HT1080 (cell line): ENCODE data around the gene CHKA. TPM values are rescaled to one million over a fixed set of nuclear protein-coding genes. Genes with fewer than 3 reads are reported as not detected.

Experiments
- DNase-seq: peaks from one replicate; pipeline ENCODE4 v3.0.0-alpha.2; 2015; ENCODE audit warnings: low read depth
- total RNA-seq: library from RNA; depleted of rRNA; stranded (reverse); fragments of >200 nt; shearing (Covaris generic); gene quantifications from 2 replicates; pipeline ENCODE4 v1.2.3, GENCODE V29; 2014

Gene CHKA
- total RNA-seq, 1 experiment from 2014 or later = 17.4 TPM

DNA sequence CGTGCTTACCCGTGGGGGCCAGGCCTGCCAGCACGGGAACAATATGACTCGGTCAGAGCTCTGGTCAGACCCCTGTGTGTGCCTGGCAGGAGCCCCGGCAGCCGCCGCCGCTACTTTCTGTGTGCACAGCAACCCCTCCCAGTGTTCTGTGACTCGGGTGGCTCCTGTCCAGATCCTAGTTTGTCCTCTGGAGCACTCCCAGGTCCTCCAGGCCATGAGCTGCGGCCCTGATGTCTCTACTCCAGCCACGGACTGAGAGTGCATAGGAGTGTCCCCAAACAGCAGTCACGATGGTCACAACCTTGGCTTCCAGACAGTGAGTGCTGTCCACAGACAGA is 87.5 kb downstream of the CHKA start:
- no peak for DNase-seq

DNA sequence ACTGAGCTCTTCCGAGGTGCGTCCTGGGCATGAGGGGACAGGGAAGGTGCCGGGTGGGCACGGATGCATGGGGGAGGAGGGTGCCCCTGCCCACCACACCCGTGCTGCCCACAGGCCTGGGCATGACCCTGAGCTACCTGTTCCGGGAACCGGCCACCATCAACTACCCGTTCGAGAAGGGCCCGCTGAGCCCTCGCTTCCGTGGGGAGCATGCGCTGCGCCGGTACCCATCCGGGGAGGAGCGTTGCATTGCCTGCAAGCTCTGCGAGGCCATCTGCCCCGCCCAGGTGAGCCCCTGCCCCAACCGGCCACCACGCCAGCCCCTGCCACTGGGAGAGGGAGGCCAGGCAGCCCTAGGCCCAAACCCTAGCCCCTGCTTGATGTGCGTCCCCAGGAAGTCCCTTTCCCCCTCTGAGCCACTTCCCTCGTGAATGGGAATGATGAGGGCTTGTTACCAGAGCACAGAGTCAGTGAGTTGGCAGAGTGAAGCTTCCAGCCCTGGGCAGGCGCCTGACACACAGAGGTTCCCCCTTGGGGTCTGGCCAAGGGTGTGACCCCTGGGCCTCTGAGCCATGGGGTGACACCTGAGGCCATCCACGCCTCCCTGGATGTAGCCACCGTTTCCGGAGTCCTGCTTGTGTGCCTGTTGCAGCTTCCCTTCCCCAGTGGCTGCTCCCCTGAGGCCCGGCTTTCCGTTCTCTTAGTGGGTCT is 88.0 kb downstream of the CHKA start:
- DNase-seq = no peak

DNA sequence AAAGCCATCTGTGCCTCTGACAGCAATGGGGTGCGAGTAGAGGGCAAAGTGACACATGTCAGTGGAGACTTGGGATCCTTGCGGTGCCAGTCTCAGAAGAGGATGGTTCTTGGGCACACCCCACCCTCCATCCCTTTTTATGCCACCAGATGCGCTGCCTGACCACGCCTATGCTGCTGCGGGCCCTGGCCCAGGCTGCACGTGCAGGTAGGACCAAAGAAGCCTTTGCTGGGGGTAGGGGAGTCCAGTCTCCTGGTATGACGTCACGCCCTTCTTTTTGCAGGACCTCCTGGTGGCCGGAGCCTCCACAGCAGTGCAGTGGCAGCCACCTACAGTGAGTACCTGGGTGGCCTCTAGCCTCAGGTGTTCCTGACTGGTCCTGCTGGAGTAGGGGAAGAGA is 89.2 kb downstream of the CHKA start:
- no peak for DNase-seq

DNA sequence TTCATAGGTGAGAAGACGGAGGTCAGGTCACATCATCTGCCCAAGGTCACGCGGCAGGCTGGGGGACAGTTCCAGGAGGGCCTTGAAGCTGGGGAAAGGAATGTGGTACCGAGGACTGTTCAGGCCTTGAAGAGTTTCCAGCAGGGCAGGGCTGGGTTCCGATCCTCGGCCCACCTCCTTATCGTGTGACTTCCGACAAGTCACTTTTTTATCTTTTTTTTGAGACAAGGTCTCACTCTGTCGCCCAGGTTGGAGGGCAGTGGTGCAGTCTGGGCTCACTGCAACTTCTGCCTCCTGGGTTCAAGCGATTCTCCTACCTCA is 90.1 kb downstream of the CHKA start:
- DNase-seq = no peak

DNA sequence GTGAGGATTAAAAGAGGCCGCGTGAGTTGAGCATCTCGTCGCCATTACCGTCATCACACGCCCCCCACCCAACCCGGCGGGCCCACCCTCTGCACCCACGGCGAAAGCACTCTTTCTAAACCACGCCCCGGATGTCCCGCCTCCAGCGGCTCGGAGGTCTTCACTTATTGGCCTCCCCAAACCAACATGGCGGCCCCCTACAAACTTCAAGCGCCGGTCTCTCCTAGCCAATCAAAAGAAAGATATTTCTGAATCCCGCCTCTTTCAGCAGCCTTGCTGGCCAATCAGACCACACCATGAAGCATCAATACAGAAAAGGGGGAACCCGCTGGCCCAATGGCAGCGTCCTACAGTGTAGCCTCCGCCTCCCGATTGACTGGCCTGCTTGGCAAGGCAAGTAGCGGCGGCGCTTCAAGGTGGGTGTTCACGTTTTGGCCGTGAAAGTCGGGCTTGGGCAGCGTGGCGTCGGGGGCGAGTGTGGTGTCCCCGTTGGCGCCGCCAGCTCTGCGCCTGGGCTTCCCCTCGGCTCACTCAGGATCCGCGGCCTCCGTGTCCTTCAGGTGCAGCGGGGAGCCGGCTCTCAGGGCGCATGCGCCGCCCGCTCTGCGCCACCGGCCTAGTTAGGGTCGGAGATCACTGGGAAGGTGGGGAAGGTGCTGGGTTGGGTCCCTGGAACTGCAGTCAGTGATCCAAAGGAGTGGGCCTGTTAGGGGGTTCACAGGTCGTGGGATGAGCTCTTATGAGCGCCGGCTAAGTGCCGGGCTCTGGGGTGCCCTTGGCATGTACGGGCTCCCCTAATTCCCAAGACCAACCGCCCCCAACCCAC is 90.7 kb downstream of the CHKA start, which contains the start of gene NDUFS8:
NDUFS8 (plus strand) TSS at position 364 of the 826 bp plus-strand sequence. CDS start 1,471 bp downstream, outside the sequence.
- peak; percentile 99 for DNase-seq

DNA sequence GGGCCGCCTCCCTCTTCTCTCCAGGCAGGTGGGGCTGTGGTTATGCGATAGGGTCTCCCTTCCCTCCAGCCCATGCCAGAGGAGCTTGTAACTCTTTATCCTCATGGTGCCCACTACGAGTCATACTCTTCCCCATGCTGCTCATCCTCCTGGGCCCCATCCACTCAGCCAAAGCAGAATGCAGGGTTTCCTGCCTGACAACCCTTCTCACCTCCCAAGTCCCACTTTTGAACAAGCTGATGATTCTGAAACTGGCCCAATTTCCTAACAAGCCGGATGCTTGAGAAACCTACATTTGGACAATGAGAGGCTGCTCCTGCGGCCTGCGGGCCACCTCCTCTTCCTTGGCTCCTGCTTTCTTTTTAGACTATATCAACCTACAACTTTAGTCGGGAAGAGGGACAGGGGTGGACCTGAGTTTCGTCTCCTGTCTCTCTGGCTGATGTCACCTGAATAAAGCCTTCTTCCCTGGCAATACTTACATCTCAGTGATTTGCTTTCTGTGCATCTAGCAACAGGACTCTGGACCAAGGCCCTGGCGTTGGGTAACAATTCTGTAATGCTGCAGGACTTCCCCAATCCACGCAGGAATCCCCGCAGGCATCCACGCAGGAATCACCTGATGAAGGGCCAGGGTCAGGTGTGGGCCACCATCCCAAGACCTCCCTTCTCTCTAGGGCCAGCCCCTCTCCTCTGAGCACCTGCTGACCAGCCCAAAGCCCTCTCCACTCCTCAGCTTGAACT is 92.2 kb downstream of the CHKA start:
- DNase-seq = peak; percentile 73

DNA sequence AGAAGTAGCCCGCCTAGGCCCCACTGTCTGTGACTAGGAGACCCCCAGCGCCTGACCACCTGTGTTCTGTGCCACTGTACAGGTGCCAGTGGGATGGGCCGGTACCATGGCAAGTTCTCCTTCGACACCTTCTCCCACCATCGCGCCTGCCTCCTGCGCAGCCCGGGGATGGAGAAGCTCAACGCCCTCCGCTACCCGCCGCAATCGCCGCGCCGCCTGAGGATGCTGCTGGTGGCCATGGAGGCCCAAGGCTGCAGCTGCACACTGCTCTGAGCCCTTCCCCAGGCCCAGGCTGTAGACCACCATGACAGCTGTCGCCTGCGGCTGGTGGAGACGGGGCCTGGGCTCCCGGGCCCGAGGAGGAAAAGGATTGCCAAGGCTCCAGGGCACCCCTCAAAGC is 93.5 kb downstream of the CHKA start:
- DNase-seq = no peak

DNA sequence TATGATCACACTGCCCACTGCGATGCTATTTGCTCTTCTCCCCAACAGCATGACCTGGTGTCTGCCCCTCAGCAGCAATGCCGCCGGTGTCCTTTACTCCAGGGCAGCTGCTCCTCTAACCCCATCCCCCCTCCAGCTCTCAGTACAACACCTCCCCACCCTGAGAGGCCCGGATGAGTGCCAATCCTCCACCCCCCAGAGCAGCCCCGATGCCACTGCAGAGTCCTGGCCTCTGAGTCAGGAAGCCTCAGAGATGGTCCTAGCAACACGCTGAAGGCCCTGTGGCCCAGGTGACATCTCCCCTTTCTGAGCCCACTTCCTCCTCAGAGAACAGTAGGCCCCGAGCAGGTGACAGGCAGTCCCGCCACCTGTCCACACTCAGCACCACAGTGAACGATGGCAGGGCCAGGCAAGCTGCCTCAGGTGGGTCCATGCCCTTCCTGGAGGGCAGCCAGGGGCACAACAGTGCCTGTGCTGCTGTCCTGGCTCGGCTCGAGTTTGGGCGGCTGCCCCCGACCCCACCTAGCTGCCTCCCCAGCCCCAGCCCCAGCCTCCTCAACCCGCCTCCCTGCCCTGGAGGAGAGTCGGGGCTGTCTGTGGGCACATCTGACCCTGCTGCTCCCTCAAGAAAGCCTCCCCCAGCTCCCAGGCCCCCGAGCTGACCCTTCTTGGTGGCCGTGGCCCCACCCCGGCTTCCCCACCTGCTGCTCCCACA is 94.6 kb downstream of the CHKA start:
- no peak for DNase-seq

DNA sequence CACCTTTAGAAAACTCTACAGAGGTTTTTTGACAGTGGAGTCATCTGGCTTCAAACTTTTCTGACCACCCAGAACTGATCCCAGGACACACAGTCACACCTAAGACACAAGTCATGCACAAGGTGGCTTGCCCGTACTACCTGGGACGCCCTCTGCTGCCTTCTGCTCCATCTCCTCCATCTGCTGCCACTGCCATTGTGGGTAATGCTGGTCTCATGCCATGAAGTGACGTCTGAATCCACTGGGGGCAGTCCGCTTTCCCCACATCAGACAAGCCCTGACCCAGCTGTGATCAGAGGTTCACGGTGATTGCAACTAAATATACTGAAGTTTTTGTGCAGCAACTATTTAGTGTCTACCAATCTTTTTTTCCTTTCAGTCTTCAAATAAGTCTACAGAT is 96.1 kb downstream of the CHKA start:
- DNase-seq = no peak

DNA sequence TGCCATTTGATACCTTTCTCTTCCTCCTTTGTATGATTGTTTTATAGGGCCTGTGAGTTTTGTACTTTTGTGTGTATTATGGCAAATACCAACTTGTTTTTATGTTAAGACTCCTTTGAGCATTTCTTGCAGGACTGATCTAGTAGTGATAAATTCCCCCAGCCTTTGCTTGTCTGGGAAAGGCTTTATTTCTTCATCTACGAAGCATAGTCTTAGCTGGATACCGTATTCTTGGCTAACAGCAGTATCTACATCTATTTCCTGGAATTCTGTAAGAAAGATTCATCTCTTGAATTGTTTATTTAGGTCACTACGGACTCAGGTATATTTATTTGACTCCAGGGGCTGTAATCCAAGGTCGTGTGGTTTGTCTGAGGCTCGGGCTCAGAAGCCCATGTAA is 96.7 kb downstream of the CHKA start:
- DNase-seq = no peak

DNA sequence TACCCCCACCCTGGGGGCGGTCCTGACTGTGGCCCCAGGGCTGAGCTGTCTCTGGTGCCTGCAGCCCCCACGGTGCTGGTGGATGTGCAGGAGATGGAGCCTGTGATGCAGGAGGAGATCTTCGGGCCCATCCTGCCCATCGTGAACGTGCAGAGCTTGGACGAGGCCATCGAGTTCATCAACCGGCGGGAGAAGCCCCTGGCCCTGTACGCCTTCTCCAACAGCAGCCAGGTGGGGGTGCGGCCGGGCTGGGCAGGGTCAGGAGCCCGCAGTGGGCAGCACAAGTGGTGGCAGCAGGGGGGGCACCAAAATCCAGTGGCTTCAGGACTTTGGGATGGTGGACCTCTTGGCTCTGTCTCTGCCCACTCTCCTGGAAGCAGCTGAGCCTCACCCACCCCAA is 98.7 kb downstream of the CHKA start:
- no peak for DNase-seq

DNA sequence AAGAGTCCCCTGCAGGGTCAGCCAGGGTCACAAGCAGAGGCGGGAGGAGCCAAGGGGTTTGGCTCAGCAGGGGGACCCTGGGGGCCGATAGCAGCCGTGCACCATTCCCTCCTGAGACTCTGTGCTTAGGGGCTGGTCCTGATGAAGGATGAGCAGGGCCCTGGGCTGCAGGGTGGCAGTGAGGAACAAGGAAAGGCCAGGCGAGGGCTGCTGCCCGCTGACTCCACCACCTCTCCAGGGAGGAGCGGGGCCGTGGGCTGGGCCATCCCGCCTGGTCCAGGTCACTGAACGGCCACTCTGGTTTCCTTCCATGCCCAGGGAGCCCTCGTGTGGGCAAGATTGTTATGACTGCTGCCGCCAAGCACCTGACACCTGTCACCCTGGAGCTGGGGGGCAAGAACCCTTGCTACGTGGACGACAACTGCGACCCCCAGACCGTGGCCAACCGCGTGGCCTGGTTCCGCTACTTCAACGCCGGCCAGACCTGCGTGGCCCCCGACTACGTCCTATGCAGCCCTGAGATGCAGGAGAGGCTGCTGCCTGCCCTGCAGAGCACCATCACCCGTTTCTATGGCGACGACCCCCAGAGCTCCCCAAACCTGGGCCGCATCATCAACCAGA is 99.9 kb downstream of the CHKA start:
- peak; percentile 32 for DNase-seq

DNA sequence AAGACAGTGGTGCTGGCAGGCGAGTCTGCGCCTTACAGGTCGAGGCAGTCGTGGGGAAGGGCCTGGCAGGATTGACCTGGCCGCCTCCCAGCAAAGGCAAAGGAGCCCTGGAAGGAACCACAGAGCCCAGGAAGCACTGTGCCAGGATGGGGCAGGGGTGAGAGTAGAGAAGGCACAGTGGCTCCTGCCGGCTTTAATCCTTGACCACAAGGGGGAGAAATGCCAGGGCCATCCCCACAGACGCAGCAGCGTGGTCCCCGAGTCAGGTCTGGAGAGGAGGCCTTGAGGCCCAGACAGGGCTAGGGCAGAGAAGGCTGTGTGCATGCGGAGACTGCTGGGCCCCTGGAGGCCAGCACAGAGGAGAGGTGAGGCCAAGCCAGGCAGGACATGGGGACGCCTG is 100.6 kb downstream of the CHKA start:
- DNase-seq = peak; percentile 52

DNA sequence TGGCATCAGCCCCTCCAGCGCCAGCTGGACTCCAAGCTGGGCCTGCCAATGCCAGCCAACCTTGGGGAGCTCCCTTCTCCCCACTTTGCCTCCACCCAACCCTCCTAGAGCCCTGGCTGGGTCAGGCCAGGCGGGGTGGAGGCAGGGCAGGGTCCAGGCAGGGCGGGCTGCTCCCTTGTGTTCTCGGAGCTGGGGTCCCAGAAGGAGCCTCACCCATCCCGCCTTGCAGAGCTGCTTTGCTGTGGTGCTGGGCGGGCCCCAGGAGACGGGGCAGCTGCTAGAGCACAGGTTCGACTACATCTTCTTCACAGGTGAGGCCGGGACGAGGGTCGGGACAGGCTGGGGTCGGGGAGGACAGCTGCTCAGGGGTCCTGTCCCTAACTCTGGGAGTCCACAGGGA is 101.7 kb downstream of the CHKA start:
- DNase-seq = no peak

DNA sequence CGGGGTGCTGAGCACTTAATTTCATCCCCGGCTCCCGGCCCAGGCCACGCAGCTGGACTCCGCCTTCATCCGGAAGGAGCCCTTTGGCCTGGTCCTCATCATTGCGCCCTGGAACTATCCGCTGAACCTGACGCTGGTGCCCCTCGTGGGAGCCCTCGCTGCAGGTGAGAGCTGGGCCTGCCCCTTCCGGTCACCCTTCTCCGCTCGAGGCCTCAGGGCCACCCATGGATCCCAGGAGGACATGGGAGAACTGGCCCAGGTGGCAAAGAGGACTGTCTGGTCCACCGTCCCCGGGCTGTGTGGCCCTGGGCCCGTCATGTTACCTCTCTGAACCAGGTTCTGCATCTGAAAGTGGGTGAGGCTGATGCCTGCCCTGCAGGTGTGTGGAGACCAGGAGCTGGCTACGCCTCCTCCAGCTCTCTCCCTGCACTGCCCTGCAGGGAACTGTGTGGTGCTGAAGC is 102.4 kb downstream of the CHKA start:
- no peak for DNase-seq

DNA sequence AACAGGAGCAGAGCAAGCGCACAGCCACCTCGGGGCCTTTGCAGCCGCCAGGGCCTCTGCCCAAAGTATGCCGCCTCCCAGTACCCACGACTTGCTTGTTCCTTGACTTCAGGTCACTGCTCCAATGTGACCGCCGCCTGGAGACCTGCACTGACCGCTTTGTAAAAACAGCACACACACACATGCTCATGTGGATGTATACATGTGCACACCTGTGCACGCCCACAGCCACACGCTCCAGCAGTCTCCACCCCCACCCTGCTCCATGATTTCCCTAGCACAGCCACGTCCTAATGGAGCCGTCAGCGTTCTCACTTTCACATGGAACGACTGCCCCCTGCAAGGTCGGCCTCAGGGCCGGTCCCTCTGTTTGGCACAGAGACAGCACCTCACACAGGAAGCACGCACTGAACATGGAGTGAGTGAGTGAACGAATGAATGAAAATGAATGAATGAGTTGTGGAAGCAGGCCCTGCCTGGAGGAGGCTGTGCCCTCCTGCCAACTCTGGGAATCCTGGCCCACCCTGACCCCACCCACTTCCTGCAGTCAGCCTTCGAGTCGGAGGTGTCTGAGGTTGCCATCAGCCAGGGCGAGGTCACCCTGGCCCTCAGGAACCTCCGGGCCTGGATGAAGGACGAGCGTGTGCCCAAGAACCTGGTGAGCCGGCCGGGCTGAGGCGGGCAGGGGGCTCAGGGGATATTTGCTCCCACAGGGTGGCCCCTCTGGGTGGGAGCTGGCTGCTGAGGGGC is 103.0 kb downstream of the CHKA start:
- no peak for DNase-seq

DNA sequence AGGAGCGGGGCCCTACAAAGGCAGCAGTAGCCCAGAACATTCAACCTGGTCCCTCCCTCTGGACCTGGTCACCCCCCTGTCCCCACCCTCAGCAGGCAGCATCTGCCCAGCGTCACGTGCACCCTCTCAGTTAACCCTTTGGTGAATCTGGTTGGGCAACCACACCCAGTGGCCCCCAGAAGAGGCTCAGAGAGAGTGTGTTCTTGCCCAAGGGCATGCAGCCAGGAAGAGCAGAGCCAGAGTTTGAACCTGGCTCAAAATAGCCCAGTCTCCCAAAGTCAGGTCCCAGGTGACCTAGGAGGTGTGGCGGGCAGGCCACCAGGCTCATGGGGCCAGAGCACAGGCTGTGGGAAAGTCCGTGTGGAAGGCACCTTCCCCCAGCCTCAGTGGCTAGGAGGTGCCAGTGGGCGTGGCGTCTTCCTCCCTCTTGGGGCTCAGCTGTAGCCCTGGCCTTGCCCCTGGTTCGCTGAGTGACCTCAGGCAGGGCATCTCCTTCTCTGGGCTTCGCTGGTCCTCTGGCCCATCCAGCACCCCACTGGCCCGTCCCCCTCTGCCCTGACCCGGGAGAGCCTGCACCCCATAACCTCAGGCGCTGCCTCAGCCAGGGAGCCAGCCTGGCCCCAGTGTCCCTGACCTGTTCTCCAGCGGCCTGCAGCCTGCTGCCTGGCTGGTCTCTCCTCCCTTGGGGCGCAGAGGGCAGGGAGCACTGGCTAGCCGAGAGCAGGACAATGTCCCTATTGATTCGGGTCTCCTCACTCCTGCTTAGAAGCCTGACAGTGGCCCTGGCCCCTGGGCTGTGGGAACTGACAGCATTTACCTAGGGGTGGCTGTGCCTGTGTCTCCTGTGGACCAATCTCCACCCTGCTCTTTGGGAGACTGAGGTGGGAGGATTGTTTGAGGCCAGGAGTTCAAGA is 104.0 kb downstream of the CHKA start:
- DNase-seq = no peak

DNA sequence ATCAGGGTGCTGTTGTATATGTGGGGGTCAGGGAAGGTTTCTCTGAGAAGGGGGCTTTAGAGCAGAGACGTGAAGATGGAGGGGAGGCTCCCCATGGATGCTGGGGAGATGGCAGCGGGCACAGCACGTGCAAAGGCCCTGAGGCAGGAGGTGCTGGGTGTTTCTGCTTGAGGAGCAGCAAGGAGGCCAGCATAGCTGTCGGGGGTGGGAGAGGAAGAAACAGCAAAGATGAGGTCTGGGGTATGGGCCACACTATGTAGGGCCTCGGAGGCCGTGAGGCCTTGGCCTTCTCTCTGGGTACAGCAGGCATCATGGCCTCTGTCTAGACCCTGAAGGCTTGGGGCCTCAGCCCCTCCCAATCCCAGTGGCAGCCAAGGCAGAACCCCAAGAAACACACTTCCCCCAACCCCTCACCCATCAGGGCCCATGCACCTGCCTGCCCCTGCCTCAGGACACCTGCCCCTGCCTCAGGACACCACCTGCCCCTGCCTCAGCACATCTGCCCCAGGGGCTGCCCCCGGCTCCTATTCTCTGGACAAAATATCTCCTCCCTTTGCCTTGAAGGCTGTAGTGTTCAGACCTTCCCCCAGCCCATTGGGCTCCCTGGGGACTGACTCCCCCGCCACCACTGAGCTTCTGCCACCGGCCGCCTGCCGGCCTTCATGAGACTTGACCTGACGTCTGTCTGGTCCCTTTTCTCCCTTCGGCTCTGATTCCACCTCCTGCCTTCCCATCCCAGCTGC is 104.9 kb downstream of the CHKA start:
- DNase-seq = no peak

DNA sequence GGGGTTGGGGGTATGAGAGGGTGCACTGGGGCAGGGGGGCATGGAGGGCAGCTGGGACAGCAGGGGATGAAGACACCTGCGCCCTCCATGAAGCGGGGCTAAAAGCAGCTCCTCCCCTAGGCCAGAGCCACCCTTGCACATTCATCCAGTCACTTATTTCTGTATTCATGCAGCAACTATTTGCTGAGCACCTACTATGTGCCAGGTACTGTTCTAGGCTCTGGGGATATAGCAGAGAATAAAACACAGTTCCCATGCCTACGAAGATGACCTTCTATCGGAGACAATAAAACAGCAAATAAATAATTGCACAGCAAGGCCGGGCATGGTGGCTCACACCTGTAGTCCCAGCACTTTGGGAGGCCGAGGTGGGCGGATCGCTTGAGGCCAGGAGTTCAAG is 105.7 kb downstream of the CHKA start:
- no peak for DNase-seq
